ENCODE measurements around the gene ATG16L1.

DNA sequence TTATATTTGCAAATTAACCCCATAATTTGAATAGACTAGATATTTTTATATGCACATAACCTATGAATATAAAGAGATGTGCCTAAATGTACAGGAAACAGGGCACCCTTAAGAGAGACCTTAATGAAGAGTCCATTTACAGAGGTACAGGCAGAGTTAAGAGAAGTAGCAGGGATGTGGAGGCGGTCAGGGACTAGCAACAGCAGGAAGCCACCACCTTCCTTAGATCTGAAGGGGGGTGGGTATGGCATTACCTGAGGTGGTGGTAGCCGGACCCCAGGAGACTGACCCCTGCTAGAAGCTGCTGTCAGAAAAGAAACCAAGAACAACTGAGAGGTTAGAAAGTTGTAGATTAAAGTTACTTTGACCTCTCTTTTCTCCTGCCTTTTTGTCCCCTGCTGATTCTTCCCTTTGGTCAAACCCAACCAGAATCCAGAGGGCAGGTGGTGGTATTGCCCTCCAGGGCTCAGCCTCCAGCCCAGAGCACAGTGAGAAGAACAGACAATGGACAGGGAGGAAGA lies 24.9 kb upstream of the ATG16L1 start:
- no peak for TF ChIP-seq CTCF (IDR thresholded peaks at IDR 0.05)
- TF ChIP-seq POLR2AphosphoS5 (IDR thresholded peaks at IDR 0.05), result no peak

All from prostate gland (tissue), 2 donors.